OCI-LY1 (cell line): ENCODE measurements around the gene HOXA3.

Experiments used
- H2AFZ ChIP-seq: fragments of 200-600 bp; sonication (generic), shearing (Covaris generic); 2 replicates; pipeline ENCODE4 v1.6.0; 2014; ENCODE audit warnings: antibody characterized with exemption, mild to moderate bottlenecking, low read length
- H3F3A ChIP-seq: fragments of 200-600 bp; sonication (generic), shearing (Covaris generic); 2 replicates; pipeline ENCODE4 v1.6.0; 2014; ENCODE audit warnings: mild to moderate bottlenecking, antibody characterized with exemption, low read length, moderate library complexity; ENCODE audit not compliant: insufficient read depth
- H3K27ac ChIP-seq: fragments of 200-600 bp; sonication (generic); 2 replicates; pipeline ENCODE4 v1.5.1; 2014; ENCODE audit warnings: low read length, mixed run types, mild to moderate bottlenecking, low read depth; ENCODE audit not compliant: poor library complexity, severe bottlenecking
- H3K27me3 ChIP-seq: fragments of 200-600 bp; sonication (generic); 2 replicates; pipeline ENCODE4 v1.6.0; 2014; ENCODE audit warnings: antibody characterized with exemption, mild to moderate bottlenecking, low read length, moderate library complexity; ENCODE audit not compliant: insufficient read depth
- H3K36me3 ChIP-seq: fragments of 200-600 bp; sonication (generic); 2 replicates; pipeline ENCODE4 v1.6.1; 2014; ENCODE audit warnings: mild to moderate bottlenecking, antibody characterized with exemption, low read length, moderate library complexity, mixed read lengths; ENCODE audit not compliant: insufficient read depth
- H3K4me1 ChIP-seq: fragments of 200-600 bp; sonication (generic); 2 replicates; pipeline ENCODE4 v1.5.1; 2014; ENCODE audit warnings: mild to moderate bottlenecking, low read length, moderate library complexity; ENCODE audit not compliant: insufficient read depth, severe bottlenecking
- H3K4me2 ChIP-seq: fragments of 200-600 bp; sonication (generic), shearing (Covaris generic); 2 replicates; pipeline ENCODE4 v1.6.1; 2014; ENCODE audit warnings: low read length
- H3K4me3 ChIP-seq: fragments of 200-600 bp; sonication (generic); 2 replicates; pipeline ENCODE4 v1.5.1; 2014; ENCODE audit warnings: low read length, low read depth, mild to moderate bottlenecking, mixed read lengths; ENCODE audit not compliant: poor library complexity, severe bottlenecking
- H3K79me2 ChIP-seq: fragments of 200-600 bp; shearing (Covaris generic); 2 replicates; pipeline ENCODE4 v1.6.1; 2016; ENCODE audit warnings: mixed run types, low read length, mixed read lengths; ENCODE audit not compliant: insufficient read depth
- H3K9ac ChIP-seq: fragments of 200-600 bp; sonication (generic), shearing (Covaris generic); 2 replicates; pipeline ENCODE4 v1.6.1; 2014; ENCODE audit warnings: mild to moderate bottlenecking, low read length, mixed read lengths
- H3K9me2 ChIP-seq: fragments of 200-600 bp; sonication (generic), shearing (Covaris generic); 2 replicates; pipeline ENCODE4 v1.6.1; 2014; ENCODE audit warnings: low read depth, mild to moderate bottlenecking, low read length, mixed read lengths
- H3K9me3 ChIP-seq: fragments of 200-600 bp; shearing (Covaris generic); 2 replicates; pipeline ENCODE4 v1.6.1; 2014; ENCODE audit warnings: low read length, mixed read lengths
- H4K20me1 ChIP-seq: fragments of 200-600 bp; sonication (generic), shearing (Covaris generic); 2 replicates; pipeline ENCODE4 v1.6.0; 2016; ENCODE audit warnings: mild to moderate bottlenecking, low read length; ENCODE audit not compliant: insufficient read depth
- EZH2 ChIP-seq: fragments of 200-600 bp; sonication (generic), shearing (Covaris generic); IDR thresholded peaks from 2 replicates; pipeline ENCODE4 v1.8.0; 2017; ENCODE audit warnings: borderline replicate concordance, mixed run types, mild to moderate bottlenecking, antibody characterized with exemption, low read length, moderate library complexity, mixed read lengths
- TF ChIP-seq, protein P1 (sequence below): fragments of 200-600 bp; sonication (generic), shearing (Covaris generic); IDR thresholded peaks from 2 replicates; pipeline ENCODE4 v1.5.1; 2017; ENCODE audit warnings: mild to moderate bottlenecking, antibody characterized with exemption, low read length, moderate library complexity, mixed read lengths

HOXA3 gene

GRCh38 chr7:27158436-27159265, 6.3 kb upstream of the HOXA3 start:
- 0 out of 2 replicates have a peak, but pooled peaks cover 8% of the 10 kb centered on the region for H3F3A ChIP-seq
- H3K4me1 ChIP-seq: peaks cover 13% of the 10 kb centered on the region
- H3K9me2 ChIP-seq: no peaks in the 10 kb centered on the region
- H3K9me3 ChIP-seq: no peaks in the 10 kb centered on the region
- no peak overlapping the region for H3K4me2 ChIP-seq
- TF ChIP-seq, protein P1, sequence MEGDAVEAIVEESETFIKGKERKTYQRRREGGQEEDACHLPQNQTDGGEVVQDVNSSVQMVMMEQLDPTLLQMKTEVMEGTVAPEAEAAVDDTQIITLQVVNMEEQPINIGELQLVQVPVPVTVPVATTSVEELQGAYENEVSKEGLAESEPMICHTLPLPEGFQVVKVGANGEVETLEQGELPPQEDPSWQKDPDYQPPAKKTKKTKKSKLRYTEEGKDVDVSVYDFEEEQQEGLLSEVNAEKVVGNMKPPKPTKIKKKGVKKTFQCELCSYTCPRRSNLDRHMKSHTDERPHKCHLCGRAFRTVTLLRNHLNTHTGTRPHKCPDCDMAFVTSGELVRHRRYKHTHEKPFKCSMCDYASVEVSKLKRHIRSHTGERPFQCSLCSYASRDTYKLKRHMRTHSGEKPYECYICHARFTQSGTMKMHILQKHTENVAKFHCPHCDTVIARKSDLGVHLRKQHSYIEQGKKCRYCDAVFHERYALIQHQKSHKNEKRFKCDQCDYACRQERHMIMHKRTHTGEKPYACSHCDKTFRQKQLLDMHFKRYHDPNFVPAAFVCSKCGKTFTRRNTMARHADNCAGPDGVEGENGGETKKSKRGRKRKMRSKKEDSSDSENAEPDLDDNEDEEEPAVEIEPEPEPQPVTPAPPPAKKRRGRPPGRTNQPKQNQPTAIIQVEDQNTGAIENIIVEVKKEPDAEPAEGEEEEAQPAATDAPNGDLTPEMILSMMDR: no peak
- TF ChIP-seq EZH2: no peak
- H3K36me3 ChIP-seq: no peaks in the 10 kb centered on the region
- H3K9ac ChIP-seq: no peak overlapping the region
- H3K79me2 ChIP-seq: no peaks in the 10 kb centered on the region
- H4K20me1 ChIP-seq: no peaks in the 10 kb centered on the region
- no peak overlapping the region for H2AFZ ChIP-seq
- H3K27me3 ChIP-seq: no peaks in the 10 kb centered on the region; the same call in 1 of the 2 replicates
- no peak overlapping the region for H3K4me3 ChIP-seq
- no peak overlapping the region for H3K27ac ChIP-seq

DNA sequence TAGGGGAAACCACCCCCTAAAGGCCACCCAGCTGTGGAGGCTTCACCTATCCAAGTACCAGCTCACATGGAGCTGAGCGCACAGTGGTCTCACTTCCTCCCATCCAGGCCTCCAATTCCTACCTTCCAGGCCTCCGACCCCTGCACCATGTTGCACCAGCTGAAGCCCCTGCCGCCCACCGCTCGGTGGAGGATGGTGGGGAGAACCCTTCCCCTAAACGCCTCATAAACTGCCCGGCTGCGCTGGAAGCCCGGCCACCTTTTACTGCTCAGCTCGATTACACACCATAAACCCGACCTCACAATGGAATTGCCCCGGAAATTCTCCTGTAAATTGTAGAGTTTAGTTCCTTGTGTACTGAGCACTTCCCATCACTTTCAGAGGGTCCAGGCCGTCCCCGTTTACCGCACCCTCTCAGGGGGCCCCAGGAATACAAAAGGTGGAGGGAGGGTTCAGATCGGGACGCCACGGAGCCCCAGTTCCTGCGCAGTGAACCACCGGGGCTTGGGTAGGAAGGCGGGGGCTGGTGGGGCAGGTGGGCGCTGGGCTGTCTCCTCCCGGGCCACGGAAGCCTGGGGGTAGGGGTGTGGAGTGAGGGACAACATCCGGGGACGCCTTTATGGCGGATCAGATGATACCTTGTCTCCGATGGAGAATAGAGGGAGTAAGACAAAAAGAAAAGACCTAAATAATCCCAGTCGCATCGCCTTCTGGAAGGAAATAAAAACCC, 5.5 kb upstream of the HOXA3 start:
- H3K27me3 ChIP-seq: no peaks in the 10 kb centered on the region; the same call in 1 of the 2 replicates

GRCh38 chr7:27156916-27157701, 4.7 kb upstream of the HOXA3 start:
- no peaks in the 10 kb centered on the region for H4K20me1 ChIP-seq
- peaks cover 17% of the 10 kb centered on the region for H3K4me1 ChIP-seq
- no peaks in the 10 kb centered on the region for H3K36me3 ChIP-seq
- H3K79me2 ChIP-seq: no peaks in the 10 kb centered on the region
- no peak overlapping the region for H3K4me3 ChIP-seq
- no peak overlapping the region for H3K4me2 ChIP-seq
- peaks cover 7% of the 10 kb centered on the region; the same call in 1 of the 2 replicates for H3K27me3 ChIP-seq
- H3F3A ChIP-seq: no peaks in the 10 kb centered on the region
- H3K9me2 ChIP-seq: no peaks in the 10 kb centered on the region
- no peak overlapping the region for H3K9ac ChIP-seq
- TF ChIP-seq, protein P1: no peak
- no peak for TF ChIP-seq EZH2
- no peak overlapping the region for H2AFZ ChIP-seq
- no peak overlapping the region for H3K27ac ChIP-seq
- no peaks in the 10 kb centered on the region for H3K9me3 ChIP-seq

More for the DNA sequence above, 5.5 kb upstream of the HOXA3 start:
- Histone ChIP-seq H3F3A (0 out of 2 replicates have a peak, but pooled peaks cover 5% of the 10 kb centered on the region), H3K4me1 (peaks cover 13% of the 10 kb centered on the region), H2AFZ (no peak overlapping the region), H3K9me2 (no peaks in the 10 kb centered on the region), H3K9ac (no peak overlapping the region), H3K79me2 (no peaks in the 10 kb centered on the region), H3K36me3 (no peaks in the 10 kb centered on the region), H3K4me3 (no peak overlapping the region), H3K9me3 (no peaks in the 10 kb centered on the region), H4K20me1 (no peaks in the 10 kb centered on the region), H3K27ac (no peak overlapping the region), H3K4me2 (no peak overlapping the region)
- TF ChIP-seq, protein P1: no peak
- TF ChIP-seq EZH2: no peak
